Measurements from ENCODE around the gene OLFML2B.

Gene OLFML2B

GRCh38 chr1:162003830-162004215 lies 19.8 kb downstream of the OLFML2B start:
- no peak for DNase-seq

GRCh38 chr1:162003061-162003829 lies 20.4 kb downstream of the OLFML2B start:
- no peak for DNase-seq

GRCh38 chr1:162000053-162000420 lies 23.6 kb downstream of the OLFML2B start:
- DNase-seq = no peak

GRCh38 chr1:161999301-162000052 lies 24.2 kb downstream of the OLFML2B start:
- DNase-seq = no peak

GRCh38 chr1:161998811-161999210 lies 24.9 kb downstream of the OLFML2B start:
- DNase-seq = no peak

GRCh38 chr1:161997152-161997551 lies 26.5 kb downstream of the OLFML2B start:
- DNase-seq = no peak

GRCh38 chr1:161994175-161994668 lies 29.4 kb downstream of the OLFML2B start:
- DNase-seq = no peak

GRCh38 chr1:161993576-161993975 lies 30.1 kb downstream of the OLFML2B start:
- no peak for DNase-seq

GRCh38 chr1:161989786-161990185 lies 33.9 kb downstream of the OLFML2B start:
- no peak for DNase-seq

GRCh38 chr1:161989108-161989507 lies 34.6 kb downstream of the OLFML2B start:
- no peak for DNase-seq

GRCh38 chr1:161988413-161988812 lies 35.3 kb downstream of the OLFML2B start:
- no peak for DNase-seq

GRCh38 chr1:161987872-161988271 lies 35.8 kb downstream of the OLFML2B start:
- DNase-seq = no peak

- no peak for DNase-seq
Observed at GRCh38 chr1:161987303-161987702, 36.4 kb downstream of the OLFML2B start.

GRCh38 chr1:161986328-161986727 lies 37.3 kb downstream of the OLFML2B start:
- no peak for DNase-seq

GRCh38 chr1:161985301-161985822 lies 38.3 kb downstream of the OLFML2B start:
- no peak for DNase-seq

- no peak for DNase-seq
Observed at GRCh38 chr1:161983725-161984124, 39.9 kb downstream of the OLFML2B start.

GRCh38 chr1:161982917-161983316 lies 40.8 kb downstream of the OLFML2B start:
- DNase-seq = no peak

- no peak for DNase-seq
Observed at GRCh38 chr1:161982507-161982895, 41.2 kb downstream of the OLFML2B start.

- DNase-seq = no peak
Observed at GRCh38 chr1:161981735-161982506, 41.7 kb downstream of the OLFML2B start.

- no peak for DNase-seq
Observed at GRCh38 chr1:161981126-161981525, 42.5 kb downstream of the OLFML2B start.

GRCh38 chr1:161978011-161978790 lies 45.5 kb downstream of the OLFML2B start:
- no peak for DNase-seq
